NCI-H1105 treated with DMSO at 0.1 percent for 48 hours (cell line): ENCODE results near the gene LCN15.
"Not testable (repeated sequence)": the region's sequence is repeated elsewhere in the genome, so short reads cannot be mapped to it uniquely, and the experiment has no call there.

Experiments used
- DNase-seq: peaks from one replicate; lab custom pipeline; 2025; lab: John Stamatoyannopoulos, UW

The LCN15 gene

DNA sequence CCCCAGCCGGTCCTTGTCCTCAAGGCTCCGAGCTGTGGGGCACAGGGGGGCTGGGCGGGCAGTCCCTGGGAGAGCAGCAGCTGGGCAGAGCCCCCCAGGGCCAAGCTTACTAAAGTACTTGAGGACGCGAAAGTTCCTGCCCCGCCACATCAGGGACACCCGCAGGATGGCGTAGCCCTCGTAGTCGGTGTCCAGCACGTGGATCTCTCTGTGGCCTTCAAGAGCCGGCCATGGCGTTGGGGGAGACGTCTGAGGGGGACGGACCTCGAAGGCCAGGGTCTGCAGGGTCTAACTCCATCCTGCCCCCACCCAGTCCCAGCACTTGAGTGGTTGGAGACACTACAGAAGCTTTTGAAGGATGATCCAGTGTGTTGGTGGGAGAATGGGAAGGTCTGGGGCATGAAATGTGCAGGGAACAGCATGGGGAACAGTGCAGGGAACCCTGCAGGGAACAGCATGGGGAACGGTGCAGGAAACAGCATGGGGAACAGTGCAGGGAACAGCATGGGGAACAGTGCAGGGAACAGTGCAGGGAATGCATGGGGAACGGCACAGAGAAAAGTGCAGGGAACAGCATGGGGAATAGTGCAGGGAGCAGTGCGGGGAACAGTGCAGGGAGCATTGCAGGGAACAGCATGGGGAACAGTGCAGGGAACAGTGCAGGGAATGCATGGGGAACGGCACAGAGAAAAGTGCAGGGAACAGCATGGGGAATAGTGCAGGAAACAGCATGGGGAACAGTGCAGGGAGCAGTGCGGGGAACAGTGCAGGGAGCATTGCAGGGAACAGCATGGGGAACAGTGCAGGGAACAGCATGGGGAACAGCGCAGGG is 8.8 kb downstream of the LCN15 start:
- DNase-seq = not testable (repeated sequence)

- DNase-seq = no peak
Measured at GRCh38 chr9:136754626-136755301, 9.6 kb downstream of the LCN15 start.

- peak; percentile 42 for DNase-seq
Measured at GRCh38 chr9:136754059-136754572, 10.2 kb downstream of the LCN15 start.

DNA sequence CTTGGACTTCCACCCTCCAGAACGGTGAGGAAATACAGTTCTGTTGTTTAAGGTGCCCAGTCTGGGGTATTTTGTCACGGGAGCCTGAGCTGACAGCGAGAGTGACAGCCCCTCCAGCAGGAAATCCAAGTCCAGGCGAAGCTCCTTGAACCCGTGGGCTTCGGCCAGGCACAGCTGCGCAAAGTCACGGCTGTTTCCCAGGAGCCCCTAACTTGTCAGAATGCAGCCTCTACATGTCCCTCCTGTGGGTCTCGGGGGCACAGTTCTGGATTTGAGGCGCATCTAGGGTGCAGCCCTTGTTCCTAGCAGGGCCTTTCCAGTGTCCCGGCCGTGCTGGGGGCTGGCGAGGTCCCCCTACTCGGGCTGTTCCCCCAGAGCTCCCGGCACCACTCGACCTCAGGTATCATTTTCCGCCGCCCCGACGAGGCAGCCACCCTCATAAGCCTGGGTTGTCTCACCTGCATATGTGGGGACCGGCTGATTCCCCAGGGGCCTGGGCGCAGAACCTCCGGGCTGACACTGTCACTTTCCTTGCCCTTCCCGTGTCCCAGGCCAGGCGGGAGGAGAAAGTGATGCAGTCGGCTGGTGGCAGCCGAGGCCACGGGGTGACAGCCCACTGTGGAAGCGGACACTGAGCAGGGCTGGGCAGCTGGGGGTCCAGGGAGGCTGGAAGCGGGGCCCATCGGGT is 10.8 kb downstream of the LCN15 start:
- no peak for DNase-seq

- DNase-seq = no peak
Measured at GRCh38 chr9:136751814-136752213, 12.5 kb downstream of the LCN15 start.

- DNase-seq = no peak
Measured at GRCh38 chr9:136751244-136751643, 13.1 kb downstream of the LCN15 start.

DNA sequence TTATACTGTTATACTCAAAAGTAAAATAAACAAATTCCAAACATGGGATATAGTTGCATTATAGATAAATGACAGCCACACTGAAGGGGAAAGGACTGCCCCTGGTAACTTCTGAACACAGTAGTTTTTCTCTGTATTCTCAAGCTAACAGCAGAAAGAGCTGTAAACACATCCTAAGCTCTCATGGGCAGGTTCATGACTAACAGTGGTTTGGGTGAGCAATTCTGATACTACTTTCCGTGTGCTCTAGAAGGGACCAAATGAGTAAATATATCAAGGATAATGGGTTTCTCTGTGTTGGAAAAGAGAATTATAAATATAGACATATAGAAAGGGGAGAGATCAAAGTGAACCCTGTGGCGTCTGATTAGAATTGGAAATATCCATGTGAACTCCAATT is 13.8 kb downstream of the LCN15 start:
- no peak for DNase-seq

DNA sequence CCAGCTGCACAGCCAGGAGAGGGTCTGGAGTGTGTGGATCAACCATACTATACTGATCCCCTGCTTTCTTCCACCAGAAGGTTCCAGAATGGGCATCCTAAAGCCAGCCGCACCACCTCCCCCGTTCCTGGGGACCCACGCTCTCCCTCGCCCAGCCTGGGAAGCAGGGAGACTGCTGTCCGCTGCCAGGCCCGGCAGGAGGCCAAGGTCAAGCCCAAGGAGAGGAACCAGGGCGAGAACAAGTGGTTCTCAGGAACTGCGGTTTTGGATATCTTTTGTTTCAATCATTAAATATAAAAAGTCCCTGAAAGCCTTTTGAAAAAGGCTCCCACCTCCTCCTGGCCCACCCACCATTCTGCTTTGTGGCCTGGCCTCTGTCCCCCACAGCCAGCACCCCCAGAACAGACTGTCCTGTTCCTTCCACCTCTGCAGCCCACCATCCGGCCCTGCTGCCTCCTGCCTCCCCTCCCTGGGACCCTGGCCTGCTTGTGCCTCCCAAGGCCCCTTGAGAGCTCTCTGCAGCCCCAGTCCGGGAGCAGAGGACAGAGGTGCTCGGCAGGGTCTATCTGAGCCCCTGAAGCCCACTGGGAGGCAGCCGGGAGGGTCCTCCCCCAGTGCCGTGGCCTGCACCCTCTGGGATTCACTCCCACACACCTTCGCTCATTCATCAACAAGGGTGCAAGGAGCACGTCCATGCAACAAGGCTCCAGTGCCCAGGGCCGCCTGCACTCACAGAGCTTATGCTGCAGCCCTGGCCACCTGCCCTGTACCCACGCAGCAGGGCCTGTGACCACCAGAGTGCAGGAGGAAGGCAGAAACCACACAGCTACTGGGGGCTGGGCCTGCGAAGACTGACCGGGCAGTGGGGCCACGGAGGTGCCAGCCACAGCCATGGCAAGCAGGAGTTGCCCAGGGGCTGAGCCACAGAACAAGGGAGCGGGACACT is 15.4 kb downstream of the LCN15 start:
- no peak for DNase-seq

DNA sequence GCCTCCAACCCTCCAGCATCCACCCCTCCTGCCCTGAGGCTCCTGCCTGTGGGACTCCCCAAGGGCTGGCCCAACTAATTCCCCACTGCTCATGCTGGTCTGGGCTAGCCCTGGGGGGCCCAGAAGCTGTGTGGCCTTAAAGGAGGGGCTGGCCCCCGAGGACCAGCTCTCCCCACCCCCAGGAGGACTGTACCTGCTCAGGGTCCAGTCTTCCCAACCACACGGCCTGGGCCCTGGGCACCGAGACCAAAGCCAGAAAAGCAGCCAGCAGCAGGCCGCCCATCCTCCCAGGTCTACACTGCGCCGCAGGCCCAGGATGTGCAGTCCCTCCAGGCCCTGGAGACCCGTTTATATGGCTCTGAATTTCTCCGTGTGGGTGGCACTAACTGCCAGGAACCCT is 16.1 kb downstream of the LCN15 start, which contains the start of gene LCN6:
Gene LCN6, minus strand, starts transcription at position 325 of the 400 bp plus-strand sequence. Its CDS starts 42 bp downstream, at position 283.
- DNase-seq = no peak

DNA sequence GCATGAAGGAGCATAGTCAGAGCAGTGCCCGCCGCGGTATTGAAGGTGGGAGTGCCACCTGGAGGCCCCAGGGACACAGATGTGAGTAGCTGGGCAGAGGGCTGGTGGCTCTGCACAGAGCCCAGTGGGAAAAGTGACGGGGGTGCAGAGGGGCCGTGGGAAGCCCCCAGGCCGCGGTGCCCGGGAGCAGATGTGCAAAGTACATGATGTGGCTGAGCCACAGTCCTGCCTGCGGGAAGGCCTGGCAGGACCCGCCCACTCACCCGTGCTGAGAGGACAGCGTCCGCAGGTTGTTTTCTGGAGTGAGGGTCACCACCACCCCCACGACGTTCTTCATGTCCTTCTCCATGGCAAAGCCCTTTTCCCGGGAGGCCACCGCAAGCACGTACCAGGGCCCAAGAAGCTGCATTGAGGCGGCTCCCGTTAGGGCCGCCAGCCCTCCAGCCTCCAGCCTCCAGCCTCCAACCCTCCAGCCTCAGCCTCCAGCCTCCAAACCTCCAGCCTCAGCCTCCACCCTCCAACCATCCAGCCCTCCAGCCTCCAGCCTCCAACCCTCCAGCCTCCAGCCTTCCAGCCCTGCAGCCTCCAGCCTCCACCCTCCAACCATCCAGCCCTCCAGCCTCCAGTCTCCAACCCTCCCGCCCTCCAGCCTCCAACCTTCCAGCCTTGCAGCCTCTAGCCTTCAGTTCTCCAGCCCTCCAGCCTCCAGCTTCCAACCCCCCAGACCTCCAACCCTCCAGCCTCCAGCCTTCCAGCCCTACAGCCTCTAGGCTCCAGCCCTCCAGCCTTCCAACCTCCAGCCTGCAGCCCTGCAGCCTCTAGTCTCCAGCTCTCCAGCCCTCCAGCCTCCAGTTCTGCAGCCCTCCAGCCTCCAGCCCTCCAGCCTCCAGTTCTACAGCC is 16.9 kb downstream of the LCN15 start:
- no peak for DNase-seq

DNA sequence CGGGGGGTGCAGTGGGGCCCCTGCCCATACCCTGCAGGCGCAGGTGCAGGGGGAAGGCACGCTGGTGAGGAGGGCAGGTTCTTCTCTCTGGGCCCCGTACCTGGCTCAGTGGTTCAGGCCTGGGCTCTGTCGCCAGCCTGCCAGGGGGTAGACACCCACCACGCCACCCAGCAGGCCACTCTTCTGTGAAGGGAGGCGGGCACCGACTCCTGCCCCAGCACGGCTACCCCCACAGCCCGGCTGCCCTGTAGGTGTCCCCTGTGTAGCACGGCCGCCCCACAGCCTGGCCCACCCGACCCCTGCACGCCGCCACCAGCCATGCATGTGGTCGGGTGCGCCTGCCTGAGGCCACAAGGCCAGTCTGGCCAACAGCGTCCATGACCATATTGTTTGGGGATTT is 17.7 kb downstream of the LCN15 start:
- DNase-seq = no peak

GRCh38 chr9:136746155-136746490 is 18.2 kb downstream of the LCN15 start:
- DNase-seq = no peak

DNA sequence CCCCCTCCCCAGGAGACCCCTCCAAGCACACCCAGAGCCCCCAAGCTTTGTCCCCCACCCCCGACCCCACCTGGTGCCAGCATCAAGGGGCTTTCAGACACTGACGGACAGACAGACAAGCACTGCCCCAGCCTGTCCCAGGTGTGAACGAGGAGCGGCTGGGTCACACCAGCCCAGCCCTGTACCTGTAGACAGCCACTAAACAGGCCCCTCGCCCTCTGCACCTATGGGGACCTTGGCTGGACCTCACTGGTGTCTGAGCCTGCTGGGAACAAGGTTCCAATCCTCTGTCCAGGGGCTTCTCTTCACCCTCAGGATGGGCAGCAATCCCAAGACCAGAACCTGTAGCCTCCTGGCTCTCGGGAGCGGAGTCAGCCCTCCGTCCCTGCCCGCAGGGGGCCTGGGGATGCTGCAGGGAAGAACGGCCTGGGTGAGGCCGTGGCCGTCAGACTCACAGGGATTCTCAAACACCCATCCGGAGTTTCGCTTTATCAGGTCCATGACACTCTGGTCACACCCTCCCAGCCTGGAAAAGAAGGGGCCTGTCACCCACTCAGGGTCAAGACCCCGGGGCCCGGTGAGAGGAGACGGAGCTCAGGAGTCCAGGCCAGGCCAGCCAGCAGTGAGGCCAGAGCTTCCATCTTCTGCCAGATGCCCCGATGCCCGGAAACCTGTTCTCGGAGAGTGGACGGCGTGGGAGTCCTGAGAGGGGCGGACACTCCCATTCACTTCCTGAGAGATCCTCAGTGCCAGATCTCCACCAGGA is 18.7 kb downstream of the LCN15 start:
- no peak for DNase-seq

DNA sequence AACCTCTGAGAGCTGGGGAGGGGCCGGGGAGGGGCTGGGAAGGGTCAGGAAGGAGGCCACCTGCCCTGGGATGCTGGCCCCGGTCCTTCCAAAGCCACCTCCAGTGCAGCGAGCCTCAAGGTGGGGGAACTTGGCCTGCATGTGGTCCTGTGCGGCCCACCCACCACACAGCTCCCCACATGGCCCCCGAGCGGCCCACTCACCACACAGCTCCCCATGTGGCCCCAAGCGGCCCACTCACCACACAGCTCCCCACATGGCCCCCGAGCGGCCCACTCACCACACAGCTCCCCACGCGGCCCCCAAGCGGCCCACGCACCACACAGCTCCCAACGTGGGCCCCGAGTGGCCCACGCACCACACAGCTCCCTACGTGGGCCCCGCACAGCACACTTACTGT is 19.5 kb downstream of the LCN15 start:
- no peak for DNase-seq

- DNase-seq = no peak
Measured at GRCh38 chr9:136743639-136744211, 20.6 kb downstream of the LCN15 start.

DNA sequence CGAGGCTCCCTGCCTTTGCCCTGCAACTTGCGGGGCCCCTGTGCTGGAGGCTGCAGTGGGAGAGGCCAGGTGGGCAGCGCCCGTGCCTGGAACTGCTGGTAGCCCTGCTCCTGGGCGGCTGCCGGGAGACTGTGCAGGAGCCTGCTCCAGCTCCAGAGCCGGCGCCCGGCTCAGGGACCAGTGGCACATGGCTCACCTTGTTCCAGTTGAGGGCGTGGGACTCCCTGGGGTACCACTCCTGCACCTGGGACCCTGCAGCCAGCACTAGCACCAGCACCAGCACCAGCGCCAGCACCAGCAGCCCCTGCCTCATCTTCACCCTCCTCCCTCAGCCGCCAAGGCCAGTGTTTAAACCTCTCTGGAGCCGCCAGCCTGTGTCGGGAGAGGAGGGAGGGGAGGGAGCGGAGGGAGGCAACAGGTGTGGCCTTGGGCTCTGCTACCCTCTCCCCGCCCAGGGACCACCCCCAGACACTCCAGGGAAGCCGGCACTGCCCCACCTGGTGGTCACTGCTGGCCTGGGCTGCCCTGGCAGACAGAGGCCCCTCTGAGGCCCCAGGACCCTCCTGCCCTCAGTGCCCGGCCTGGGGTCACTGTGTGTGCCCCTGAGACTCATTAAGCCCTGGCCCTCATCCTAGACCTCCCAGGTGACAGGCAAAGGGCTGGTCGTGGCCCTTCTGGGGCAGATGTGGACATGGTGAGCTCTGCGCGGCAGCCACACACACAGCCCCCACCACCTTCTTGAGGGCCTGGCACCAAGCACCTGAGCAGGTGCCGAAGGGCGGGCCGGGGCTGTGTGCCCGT is 21.5 kb downstream of the LCN15 start, which contains the start of gene LCN10:
Gene LCN10, minus strand, starts transcription at position 350 of the 801 bp plus-strand sequence. Its CDS starts 37 bp downstream, at position 313.
- DNase-seq = peak; percentile 4

GRCh38 chr9:136741883-136742571 is 22.3 kb downstream of the LCN15 start:
- DNase-seq = no peak
